ENCODE results near the gene HTRA3.

DNA sequence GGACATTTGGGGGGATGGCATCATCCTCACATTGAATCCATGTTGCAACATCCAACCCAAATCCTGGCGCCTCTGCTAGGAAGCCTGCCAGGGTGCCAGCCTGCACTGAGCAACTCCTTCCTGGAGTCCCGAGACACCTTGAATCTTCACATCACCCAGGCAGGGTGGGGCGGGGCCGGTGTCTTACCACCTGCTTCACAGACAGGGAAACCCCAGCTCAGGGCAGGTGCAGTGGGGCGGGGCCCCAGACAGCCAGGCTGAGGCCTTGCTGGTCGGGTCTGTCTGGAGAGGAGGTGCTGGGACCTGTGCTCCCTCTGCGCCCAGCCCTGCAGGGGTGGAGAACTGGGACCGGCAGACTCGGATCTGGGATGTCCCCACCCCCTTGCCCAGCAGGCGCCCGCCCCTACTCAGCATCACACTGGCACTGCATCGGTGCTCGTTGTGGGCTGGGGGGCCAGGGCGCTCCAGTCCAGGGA lies 31.5 kb upstream of the HTRA3 start:
- TF ChIP-seq, protein P1, sequence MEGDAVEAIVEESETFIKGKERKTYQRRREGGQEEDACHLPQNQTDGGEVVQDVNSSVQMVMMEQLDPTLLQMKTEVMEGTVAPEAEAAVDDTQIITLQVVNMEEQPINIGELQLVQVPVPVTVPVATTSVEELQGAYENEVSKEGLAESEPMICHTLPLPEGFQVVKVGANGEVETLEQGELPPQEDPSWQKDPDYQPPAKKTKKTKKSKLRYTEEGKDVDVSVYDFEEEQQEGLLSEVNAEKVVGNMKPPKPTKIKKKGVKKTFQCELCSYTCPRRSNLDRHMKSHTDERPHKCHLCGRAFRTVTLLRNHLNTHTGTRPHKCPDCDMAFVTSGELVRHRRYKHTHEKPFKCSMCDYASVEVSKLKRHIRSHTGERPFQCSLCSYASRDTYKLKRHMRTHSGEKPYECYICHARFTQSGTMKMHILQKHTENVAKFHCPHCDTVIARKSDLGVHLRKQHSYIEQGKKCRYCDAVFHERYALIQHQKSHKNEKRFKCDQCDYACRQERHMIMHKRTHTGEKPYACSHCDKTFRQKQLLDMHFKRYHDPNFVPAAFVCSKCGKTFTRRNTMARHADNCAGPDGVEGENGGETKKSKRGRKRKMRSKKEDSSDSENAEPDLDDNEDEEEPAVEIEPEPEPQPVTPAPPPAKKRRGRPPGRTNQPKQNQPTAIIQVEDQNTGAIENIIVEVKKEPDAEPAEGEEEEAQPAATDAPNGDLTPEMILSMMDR (IDR thresholded peaks at IDR 0.05) = no peak
- TF ChIP-seq POLR2A (IDR thresholded peaks at IDR 0.05) = no peak
